Measurements from ENCODE around the gene BICDL2. TPM values are rescaled to one million over a fixed set of nuclear protein-coding genes. Genes with fewer than 3 reads are reported as not detected.
"Not testable (repeated sequence)": the region's sequence is repeated elsewhere in the genome, so short reads cannot be mapped to it uniquely, and the experiment has no call there.

The BICDL2 gene
- total RNA-seq, 2 experiments from 2014 or later: 0.20 to 0.23 TPM

DNA sequence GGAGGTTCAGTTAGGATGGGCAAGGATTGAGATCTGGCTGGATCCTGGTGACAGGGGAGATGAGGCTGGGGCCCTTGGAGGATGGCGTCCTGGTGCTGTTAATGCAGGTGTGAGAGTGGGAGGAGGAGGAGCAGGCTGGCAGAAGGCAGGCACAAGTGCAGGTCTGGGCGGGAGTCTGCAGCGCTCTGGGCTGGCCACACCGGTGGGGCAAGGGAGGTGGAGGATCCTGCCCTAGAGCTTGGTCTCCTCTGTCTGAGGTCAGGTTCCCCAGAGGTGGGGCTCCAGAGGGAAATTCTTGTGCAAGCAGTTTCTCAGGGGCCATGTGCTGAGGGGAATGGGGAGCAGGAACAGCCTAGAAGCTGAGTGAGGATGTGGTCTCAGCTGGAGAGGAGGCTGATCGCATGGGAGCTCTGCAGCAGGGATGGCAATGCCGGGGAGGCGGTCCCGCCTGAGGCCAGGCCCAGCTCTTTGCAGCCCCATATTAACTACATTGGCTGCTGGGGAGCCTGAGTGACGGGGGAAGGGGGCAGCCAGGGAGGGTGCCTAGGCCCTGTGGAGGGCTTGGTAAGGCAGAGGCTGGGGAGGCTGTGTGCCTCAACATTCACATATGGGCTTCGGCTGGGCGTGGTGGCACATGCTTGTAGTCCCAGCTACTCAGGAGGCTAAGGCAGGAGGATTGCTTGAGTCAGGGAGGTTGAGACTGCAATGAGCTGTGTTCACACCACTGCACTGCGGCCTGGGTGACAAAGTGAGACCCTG lies 16.0 kb upstream of the BICDL2 start:
- Mint-ChIP-seq H3K4me1 (peaks cover 76% of the 10 kb centered on the region), H3K36me3 (ENCODE audit: low read depth) (peaks cover 53% of the 10 kb centered on the region), H3K27ac (peak overlapping the region; percentile 26)
- POLR2A ChIA-PET, H3K4me3 Mint-ChIP-seq, H3K9me3 Mint-ChIP-seq, H3K27me3 Mint-ChIP-seq: not testable (repeated sequence)
- CTCF ChIA-PET: interaction anchor here (2.0 kb wide), 1 partner anchor 77 kb away, joined by 7 read pairs; no protein-coding TSS in a partner anchor
- DNase-seq: peak; percentile 46

DNA sequence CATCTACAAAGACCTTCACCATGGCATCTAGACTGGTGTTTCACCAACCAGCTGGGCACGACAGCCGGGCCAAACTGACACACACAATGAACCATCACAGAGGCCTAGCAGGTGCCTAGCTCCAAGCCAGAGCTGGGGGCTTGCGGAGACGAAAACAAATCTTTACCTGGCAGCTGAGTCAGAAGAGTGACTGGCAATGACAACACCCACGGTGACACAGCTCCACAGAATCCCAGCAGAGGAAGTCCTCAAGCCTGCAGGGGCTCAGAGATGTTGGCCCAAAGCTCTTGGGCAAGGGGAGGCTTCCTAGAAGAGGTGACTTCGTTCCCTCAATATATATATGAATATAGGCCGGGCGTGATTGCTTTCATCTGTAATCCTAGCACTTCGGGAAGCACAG lies 14.8 kb upstream of the BICDL2 start:
- no peak overlapping the region for H3K27ac Mint-ChIP-seq
- ChIA-PET POLR2A (no interaction called here), CTCF (interaction anchor here (0.9 to 5.5 kb wide), 6 partner anchors 8 to 83 kb away, joined by 3 to 25 read pairs (median 5); partner anchors contain the start of gene ZNF213)
- no peak for DNase-seq
- peaks cover 41% of the 10 kb centered on the region for H3K36me3 Mint-ChIP-seq (ENCODE audit: low read depth)
- peaks cover 12% of the 10 kb centered on the region for H3K27me3 Mint-ChIP-seq
- peaks cover 68% of the 10 kb centered on the region for H3K4me1 Mint-ChIP-seq
- no peak overlapping the region for H3K4me3 Mint-ChIP-seq
- no peaks in the 10 kb centered on the region for H3K9me3 Mint-ChIP-seq

DNA sequence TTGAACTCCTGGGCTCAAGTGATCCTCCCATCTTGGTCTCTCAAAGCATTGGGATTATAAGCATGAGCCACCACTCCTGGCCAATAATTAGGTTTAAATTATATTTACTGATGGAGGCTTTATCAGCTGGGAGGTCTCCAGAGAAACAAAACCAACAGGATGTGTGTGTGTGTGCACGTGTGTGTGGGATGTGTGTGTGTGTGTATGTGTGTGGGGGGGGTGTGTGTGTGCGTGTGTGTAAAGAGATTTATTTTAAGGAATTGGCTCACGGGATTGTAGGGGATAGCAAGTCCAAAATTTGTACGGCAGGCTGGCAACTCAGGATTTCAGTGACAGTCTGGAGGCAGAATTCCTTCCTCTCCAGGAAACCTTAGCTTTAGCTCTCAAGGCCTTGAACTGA lies 14.3 kb upstream of the BICDL2 start:
- peaks cover 39% of the 10 kb centered on the region for H3K36me3 Mint-ChIP-seq (ENCODE audit: low read depth)

DNA sequence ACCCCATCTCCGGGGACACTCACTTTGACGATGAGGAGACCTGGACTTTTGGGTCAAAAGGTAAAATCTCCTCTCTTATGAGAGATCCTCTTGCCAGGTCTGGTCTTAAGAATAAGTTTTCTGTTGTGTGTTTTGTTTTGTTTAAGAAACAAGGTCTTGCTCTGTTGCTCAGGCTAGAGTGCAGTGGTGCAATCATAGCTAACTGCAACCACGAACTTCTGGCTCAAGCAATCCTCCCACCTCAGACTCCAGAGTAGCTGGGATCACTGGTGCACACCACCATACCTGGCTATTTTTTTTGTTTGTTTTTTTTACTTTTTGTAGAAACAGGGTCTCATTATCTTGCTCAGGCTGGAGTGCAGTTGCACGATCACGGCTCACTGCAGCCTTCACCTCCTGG lies 13.7 kb upstream of the BICDL2 start:
- peak overlapping the region; percentile 31 for H3K27ac Mint-ChIP-seq
- POLR2A ChIA-PET: no interaction called here
- H3K27me3 Mint-ChIP-seq: peaks cover 14% of the 10 kb centered on the region
- CTCF ChIA-PET: interaction anchor here (0.6 to 5.5 kb wide), 6 partner anchors 9 to 47 kb away, joined by 3 to 33 read pairs (median 3); no protein-coding TSS in a partner anchor
- H3K4me3 Mint-ChIP-seq: no peak overlapping the region
- H3K36me3 Mint-ChIP-seq (ENCODE audit: low read depth): peaks cover 35% of the 10 kb centered on the region
- DNase-seq: no peak
- no peaks in the 10 kb centered on the region for H3K9me3 Mint-ChIP-seq
- H3K4me1 Mint-ChIP-seq: peaks cover 60% of the 10 kb centered on the region

More for the DNA sequence above, 14.3 kb upstream of the BICDL2 start:
- Mint-ChIP-seq H3K4me3 (no peak overlapping the region), H3K9me3 (no peaks in the 10 kb centered on the region), H3K27ac (peak overlapping the region; percentile 31), H3K27me3 (peaks cover 12% of the 10 kb centered on the region), H3K4me1 (peaks cover 64% of the 10 kb centered on the region)
- CTCF ChIA-PET: interaction anchor here (0.6 to 5.5 kb wide), 9 partner anchors 8 to 84 kb away, joined by 3 to 25 read pairs (median 3); partner anchors contain the start of gene ZNF213
- DNase-seq: no peak
- POLR2A ChIA-PET: no interaction called here

DNA sequence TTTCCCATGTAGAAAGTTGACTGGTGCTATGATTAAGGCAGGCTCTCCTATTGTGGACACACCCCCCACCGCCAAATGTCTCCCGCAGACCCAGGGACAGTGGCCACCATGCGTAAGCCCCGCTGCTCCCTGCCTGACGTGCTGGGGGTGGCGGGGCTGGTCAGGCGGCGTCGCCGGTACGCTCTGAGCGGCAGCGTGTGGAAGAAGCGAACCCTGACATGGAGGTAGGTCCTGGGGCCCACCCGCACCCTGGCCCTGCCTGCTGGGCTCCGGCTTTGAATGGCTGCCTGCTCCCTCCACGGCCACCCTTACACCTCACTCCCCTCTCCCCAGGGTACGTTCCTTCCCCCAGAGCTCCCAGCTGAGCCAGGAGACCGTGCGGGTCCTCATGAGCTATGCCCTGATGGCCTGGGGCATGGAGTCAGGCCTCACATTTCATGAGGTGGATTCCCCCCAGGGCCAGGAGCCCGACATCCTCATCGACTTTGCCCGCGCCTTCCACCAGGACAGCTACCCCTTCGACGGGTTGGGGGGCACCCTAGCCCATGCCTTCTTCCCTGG lies 13.3 kb upstream of the BICDL2 start:
- ChIA-PET CTCF (interaction anchor here (0.8 to 5.5 kb wide), 7 partner anchors 9 to 79 kb away, joined by 3 to 33 read pairs (median 6); no protein-coding TSS in a partner anchor), POLR2A (no interaction called here)
- peaks cover 32% of the 10 kb centered on the region for H3K36me3 Mint-ChIP-seq (ENCODE audit: low read depth)
- peaks cover 59% of the 10 kb centered on the region for H3K4me1 Mint-ChIP-seq
- no peaks in the 10 kb centered on the region for H3K9me3 Mint-ChIP-seq
- DNase-seq: no peak
- no peak overlapping the region for H3K27ac Mint-ChIP-seq
- no peak overlapping the region for H3K4me3 Mint-ChIP-seq
- H3K27me3 Mint-ChIP-seq: peaks cover 19% of the 10 kb centered on the region

DNA sequence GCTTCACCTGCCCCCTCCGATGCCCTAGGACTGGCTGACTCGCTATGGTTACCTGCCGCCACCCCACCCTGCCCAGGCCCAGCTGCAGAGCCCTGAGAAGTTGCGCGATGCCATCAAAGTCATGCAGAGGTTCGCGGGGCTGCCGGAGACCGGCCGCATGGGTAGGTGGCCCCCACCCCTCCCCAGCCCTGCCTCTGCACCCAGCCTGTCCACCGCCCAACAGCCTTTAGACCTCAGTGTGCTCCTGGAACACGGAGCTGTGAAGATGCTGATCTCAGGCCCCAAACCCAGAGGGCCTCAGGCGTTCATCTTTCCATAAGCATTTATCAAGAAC lies 10.6 kb upstream of the BICDL2 start:
- Mint-ChIP-seq H3K27ac (peak overlapping the region; percentile 71), H3K4me1 (peaks cover 48% of the 10 kb centered on the region), H3K27me3 (peaks cover 40% of the 10 kb centered on the region), H3K36me3 (ENCODE audit: low read depth) (peaks cover 17% of the 10 kb centered on the region), H3K4me3 (peak overlapping the region; percentile 63), H3K9me3 (no peaks in the 10 kb centered on the region)
- ChIA-PET POLR2A (no interaction called here), CTCF (interaction anchor here (0.8 to 5.5 kb wide), 9 partner anchors 8 to 82 kb away, joined by 3 to 33 read pairs (median 4); no protein-coding TSS in a partner anchor)
- DNase-seq: no peak

DNA sequence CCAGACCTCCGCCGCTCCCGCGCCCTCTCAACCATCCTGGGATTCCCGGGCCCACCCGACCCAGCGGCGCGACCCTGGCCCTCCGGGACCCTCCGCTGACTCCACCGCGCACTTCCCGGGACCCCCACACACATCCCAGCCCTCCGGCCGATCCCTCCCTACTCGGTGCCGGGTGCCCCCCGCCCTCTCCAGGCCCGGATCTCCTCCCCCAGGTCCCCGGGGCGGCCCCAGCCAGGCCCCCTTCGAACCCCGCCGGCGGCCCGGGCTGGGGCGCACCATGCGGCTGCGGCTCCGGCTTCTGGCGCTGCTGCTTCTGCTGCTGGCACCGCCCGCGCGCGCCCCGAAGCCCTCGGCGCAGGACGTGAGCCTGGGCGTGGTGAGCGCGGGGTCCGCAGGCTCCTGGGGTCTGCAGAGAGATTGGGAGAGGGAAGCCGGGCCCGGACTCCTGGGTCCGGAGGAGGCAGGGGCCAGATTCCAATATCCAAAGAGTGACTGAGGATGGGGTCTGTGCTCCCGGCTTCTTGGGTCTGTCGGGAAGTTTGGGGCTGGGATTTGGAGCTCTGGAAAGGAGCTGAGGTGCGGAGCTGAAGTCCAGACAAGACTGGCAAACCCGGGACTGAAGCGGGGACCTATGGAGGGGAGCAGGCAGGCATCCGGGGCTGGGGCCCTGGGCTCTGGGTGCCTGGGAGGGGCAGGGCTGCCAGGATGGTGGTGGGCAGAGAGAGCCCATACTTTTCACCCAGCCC lies 10.1 kb upstream of the BICDL2 start:
- POLR2A ChIA-PET: no interaction called here
- peaks cover 13% of the 10 kb centered on the region for H3K36me3 Mint-ChIP-seq (ENCODE audit: low read depth)
- no peaks in the 10 kb centered on the region for H3K9me3 Mint-ChIP-seq
- CTCF ChIA-PET: interaction anchor here (0.8 to 5.5 kb wide), 6 partner anchors 8 to 19 kb away, joined by 3 to 33 read pairs (median 7); no protein-coding TSS in a partner anchor
- peaks cover 43% of the 10 kb centered on the region for H3K27me3 Mint-ChIP-seq
- peak overlapping the region; percentile 63 for H3K4me3 Mint-ChIP-seq
- H3K4me1 Mint-ChIP-seq: peaks cover 44% of the 10 kb centered on the region
- peak overlapping the region; percentile 80 for H3K27ac Mint-ChIP-seq
- no peak for DNase-seq

DNA sequence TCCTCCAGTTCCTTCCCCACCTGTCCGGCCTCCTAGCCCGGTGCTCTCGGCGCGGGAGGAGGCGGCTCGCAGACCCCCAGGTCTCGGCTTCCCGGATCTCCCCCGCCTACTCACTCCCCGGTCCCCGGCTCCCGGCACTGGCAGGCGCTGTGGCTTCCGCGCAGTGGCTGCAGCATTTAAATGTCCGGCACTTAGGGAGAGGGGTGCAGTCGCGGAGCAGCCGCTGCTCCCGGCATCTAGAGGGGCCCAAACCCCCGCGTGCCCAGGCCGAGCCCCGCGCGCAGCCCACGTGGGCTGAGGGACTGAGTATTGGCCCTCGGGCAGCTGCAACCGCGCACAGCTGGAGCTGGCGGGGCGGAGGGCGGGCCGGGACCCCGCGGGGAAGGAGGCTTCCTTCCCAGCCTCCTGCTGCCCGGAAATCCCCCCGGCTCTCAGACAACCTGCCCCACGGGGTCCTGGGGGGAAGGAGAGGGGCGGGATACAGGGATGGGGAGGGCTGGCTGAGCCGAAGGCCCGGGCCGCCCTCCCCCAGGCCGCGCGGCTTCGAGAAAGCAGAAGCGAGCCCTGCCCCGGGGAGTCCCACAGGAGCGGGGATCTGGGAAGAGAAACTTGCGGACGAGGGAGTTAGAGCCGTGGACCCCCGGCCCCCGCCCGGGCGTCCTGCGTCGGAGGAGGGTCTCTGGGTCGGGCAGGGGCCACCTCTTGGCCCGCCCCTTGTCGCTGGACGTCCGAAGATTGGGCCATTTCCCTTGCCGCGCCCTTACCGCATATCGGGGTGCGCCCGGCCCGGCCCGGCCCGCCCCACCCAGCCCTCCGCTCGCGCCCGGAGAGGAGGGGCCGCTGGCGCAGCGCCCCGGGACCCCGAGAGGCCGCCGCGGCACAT lies 9.3 kb upstream of the BICDL2 start, which contains the start of gene MMP25:
Gene MMP25, plus strand, starts transcription at position 804 of the 883 bp plus-strand sequence. CDS start 357 bp downstream, outside the sequence.
- ChIA-PET POLR2A (interaction anchor here (0.5 kb wide), 1 partner anchor 520 kb away, joined by 3 read pairs; no protein-coding TSS in a partner anchor), CTCF (interaction anchor here (0.7 to 9.4 kb wide), 5 partner anchors 13 to 83 kb away, joined by 3 to 119 read pairs (median 3); no protein-coding TSS in a partner anchor)
- DNase-seq: no peak
- Mint-ChIP-seq H3K27me3 (peaks cover 47% of the 10 kb centered on the region), H3K27ac (peak within 1 kb of the TSS; percentile 81), H3K4me1 (peaks cover 38% of the 10 kb centered on the region), H3K9me3 (no peaks in the 10 kb centered on the region), H3K4me3 (peak within 1 kb of the TSS; percentile 76), H3K36me3 (ENCODE audit: low read depth) (peaks cover 5% of the 10 kb centered on the region)

DNA sequence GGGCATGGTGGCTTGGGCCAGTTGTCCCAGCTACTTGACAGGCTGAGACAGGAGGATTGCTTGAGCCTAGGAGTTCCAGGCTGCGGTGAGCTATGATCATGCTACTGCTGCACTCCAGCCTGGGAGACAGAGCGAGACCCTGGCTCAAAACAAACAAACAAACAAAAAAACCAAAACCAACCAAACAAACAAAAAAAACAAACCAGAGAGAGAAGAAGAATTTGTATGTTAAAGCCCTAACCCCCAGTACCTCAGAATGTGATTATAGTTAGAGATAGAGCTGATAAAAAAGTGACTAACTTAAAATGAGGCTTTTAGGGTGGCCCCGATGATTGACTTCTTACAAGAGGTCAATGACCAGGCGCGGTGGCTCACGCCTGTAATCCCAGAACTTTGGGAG lies 8.0 kb upstream of the BICDL2 start:
- H3K27ac Mint-ChIP-seq: no peak overlapping the region

DNA sequence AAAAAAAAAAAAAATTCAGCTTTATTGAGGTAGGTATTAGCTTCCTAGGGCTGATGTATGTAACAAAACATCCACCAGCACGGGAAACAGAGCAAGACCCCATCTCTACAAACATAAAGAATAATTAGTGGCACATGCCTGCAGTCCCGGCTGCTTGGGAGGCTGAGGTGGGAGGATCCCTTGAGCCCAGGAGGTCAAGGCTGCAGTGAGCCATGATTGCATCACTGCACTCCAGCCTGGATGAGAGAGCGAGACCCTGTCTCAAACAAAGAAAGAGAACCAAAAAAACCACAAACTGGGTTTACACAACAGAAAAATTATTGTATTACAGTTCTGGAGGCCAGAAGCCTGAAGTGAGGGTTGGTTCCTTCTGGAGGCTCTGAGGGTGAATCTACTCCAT lies 5.6 kb upstream of the BICDL2 start:
- POLR2A ChIA-PET: no interaction called here
- CTCF ChIA-PET: interaction anchor here (0.6 to 9.4 kb wide), 4 partner anchors 12 to 139 kb away, joined by 3 to 119 read pairs (median 6); no protein-coding TSS in a partner anchor
- peaks cover 66% of the 10 kb centered on the region for H3K27me3 Mint-ChIP-seq

More for the DNA sequence above, 8.0 kb upstream of the BICDL2 start:
- peaks cover 27% of the 10 kb centered on the region for H3K4me1 Mint-ChIP-seq
- peaks cover 53% of the 10 kb centered on the region for H3K27me3 Mint-ChIP-seq
- peaks cover 1% of the 10 kb centered on the region for H3K36me3 Mint-ChIP-seq (ENCODE audit: low read depth)
- DNase-seq: no peak
- peak overlapping the region; percentile 76 for H3K4me3 Mint-ChIP-seq
- ChIA-PET CTCF (interaction anchor here (0.6 to 9.4 kb wide), 6 partner anchors 14 to 140 kb away, joined by 3 to 119 read pairs (median 4); partner anchors contain the start of gene IL32), POLR2A (interaction anchor here (0.8 kb wide), 1 partner anchor 106 kb away, joined by 3 read pairs; no protein-coding TSS in a partner anchor)
- no peaks in the 10 kb centered on the region for H3K9me3 Mint-ChIP-seq

DNA sequence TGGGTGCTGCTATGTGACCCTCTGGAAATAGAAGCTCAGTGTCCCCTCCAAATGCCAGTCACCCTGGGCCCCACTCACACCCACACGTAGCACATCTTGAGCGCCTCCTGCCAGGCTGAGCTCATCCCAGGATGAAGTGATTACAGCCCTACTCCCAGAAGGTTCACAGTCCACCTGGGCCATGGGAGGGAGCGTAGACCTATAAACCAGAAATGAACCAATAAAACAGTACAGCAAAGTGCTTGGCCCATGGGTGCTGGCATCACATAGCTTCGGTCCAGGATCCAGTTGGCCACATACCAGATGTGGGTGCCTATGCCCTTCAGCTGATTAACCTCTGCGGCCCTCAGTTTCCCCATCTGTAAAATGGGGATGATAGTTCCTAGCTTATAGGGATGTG lies 2.2 kb upstream of the BICDL2 start:
- peaks cover 6% of the 10 kb centered on the region for H3K4me1 Mint-ChIP-seq
- no peak for DNase-seq
- peaks cover under 1% of the 10 kb centered on the region for H3K36me3 Mint-ChIP-seq (ENCODE audit: low read depth)
- H3K4me3 Mint-ChIP-seq: no peak overlapping the region
- POLR2A ChIA-PET: no interaction called here
- H3K27me3 Mint-ChIP-seq: peaks cover 70% of the 10 kb centered on the region
- H3K9me3 Mint-ChIP-seq: no peaks in the 10 kb centered on the region
- CTCF ChIA-PET: interaction anchor here (0.7 to 9.4 kb wide), 6 partner anchors 9 to 93 kb away, joined by 3 to 119 read pairs (median 6); partner anchors contain the start of gene TNFRSF12A
- no peak overlapping the region for H3K27ac Mint-ChIP-seq

More for the DNA sequence above, 5.6 kb upstream of the BICDL2 start:
- no peak for DNase-seq
- Mint-ChIP-seq H3K27ac (no peak overlapping the region), H3K4me1 (peaks cover 12% of the 10 kb centered on the region), H3K4me3 (no peak overlapping the region), H3K9me3 (no peaks in the 10 kb centered on the region), H3K36me3 (ENCODE audit: low read depth) (peaks cover 1% of the 10 kb centered on the region)
